Caco-2 (cell line): ENCODE results near the gene FBLL1. TPM values are rescaled to one million over a fixed set of nuclear protein-coding genes. Genes with fewer than 3 reads are reported as not detected.
"Not testable (repeated sequence)": the region's sequence is repeated elsewhere in the genome, so short reads cannot be mapped to it uniquely, and the experiment has no call there.

ENCODE experiments used
- BruUV-seq: library from RNA; stranded (reverse); fragments of 400-500 nt; replicated peaks from 2 replicates; lab custom pipeline; 2021; lab: Mats Ljungman, UMichigan
- CTCF ChIA-PET: fragments of 300-600 bp; sonication (Branson Sonifier 250); formaldehyde crosslinking; loops from one replicate; lab custom pipeline; 2022; ENCODE audit warnings: antibody characterized with exemption; lab: Charles Lee
- POLR2A ChIA-PET: fragments of 300-600 bp; sonication (Branson Sonifier 250); formaldehyde crosslinking; loops from one replicate; lab custom pipeline; 2022; ENCODE audit warnings: antibody characterized with exemption; lab: Charles Lee
- DNase-seq, 2 experiments: peaks; one replicate each; pipeline versions ENCODE4 v3.0.0 to v3.0.0-alpha.2; 2020 to 2022
- H3K27me3 ChIP-seq: replicated peaks from 2 replicates; pipeline ENCODE4 v1.6.0; 2011; ENCODE audit warnings: low read length; ENCODE audit not compliant: control insufficient read depth, insufficient read depth
- H3K36me3 ChIP-seq: 2 replicates; pipeline ENCODE4 v1.5.1; 2011; ENCODE audit warnings: low read length; ENCODE audit not compliant: control insufficient read depth, insufficient read depth
- H3K4me1 ChIP-seq: fragments of 250-450 bp; sonication (Bioruptor Pico); 2 replicates; pipeline ENCODE4 v1.5.1; 2020; ENCODE audit warnings: mild to moderate bottlenecking
- H3K4me3 ChIP-seq: 2 replicates; pipeline ENCODE4 v1.5.1; 2011; ENCODE audit warnings: low read depth, mild to moderate bottlenecking, control low read depth, low read length
- H3K9me3 ChIP-seq: fragments of 250-450 bp; sonication (Bioruptor Pico); 2 replicates; pipeline ENCODE4 v1.5.1; 2020; ENCODE audit warnings: mild to moderate bottlenecking, moderate library complexity
- H3K27ac Mint-ChIP-seq: one replicate; pipeline ENCODE4 v1.8.0; 2022; ENCODE audit warnings: mixed read lengths; ENCODE audit not compliant: unreplicated experiment
- H3K27me3 Mint-ChIP-seq: one replicate; pipeline ENCODE4 v1.8.0; 2022; ENCODE audit warnings: mixed read lengths; ENCODE audit not compliant: insufficient read depth, unreplicated experiment
- H3K36me3 Mint-ChIP-seq: one replicate; pipeline ENCODE4 v1.8.0; 2022; ENCODE audit warnings: mild to moderate bottlenecking, mixed read lengths; ENCODE audit not compliant: insufficient read depth, unreplicated experiment
- H3K4me1 Mint-ChIP-seq: one replicate; pipeline ENCODE4 v1.8.0; 2022; ENCODE audit warnings: low read depth, mixed read lengths; ENCODE audit not compliant: unreplicated experiment
- H3K4me3 Mint-ChIP-seq: one replicate; pipeline ENCODE4 v1.8.0; 2022; ENCODE audit warnings: mild to moderate bottlenecking, moderate library complexity, mixed read lengths; ENCODE audit not compliant: unreplicated experiment
- H3K9me3 Mint-ChIP-seq: one replicate; pipeline ENCODE4 v1.8.0; 2022; ENCODE audit warnings: mixed read lengths; ENCODE audit not compliant: unreplicated experiment
- intact Hi-C: fragments of 100-400 bp; cut with micrococcal nuclease; formaldehyde crosslinking; loops from one replicate; pipeline ENCODE4 v1.10.0; 2022; ENCODE audit not compliant: unreplicated experiment
- total RNA-seq: library from RNA; stranded (reverse); gene quantifications from 2 replicates; pipeline ENCODE4 v1.2.3, GENCODE V29; 2022
- TF ChIP-seq, protein P1 (sequence below), 2 experiments: fragments of 200-600 bp in 1 of 2; IDR thresholded peaks; 1 replicate in 1 of 2; 2 replicates in 1 of 2; pipeline versions ENCODE4 v1.5.1 to v1.8.0; 2011 to 2022; ENCODE audit warnings: antibody characterized with exemption in 1 of 2, control low read depth in 1 of 2, inconsistent platforms in 1 of 2, low read depth in 1 of 2, low read length in 1 of 2, mild to moderate bottlenecking in 1 of 2, moderate library complexity in 1 of 2; ENCODE audit not compliant: insufficient read depth in 1 of 2, severe bottlenecking in 1 of 2, unreplicated experiment in 1 of 2

FBLL1 gene
- total RNA-seq, 1 experiment from 2014 or later = not detected

DNA sequence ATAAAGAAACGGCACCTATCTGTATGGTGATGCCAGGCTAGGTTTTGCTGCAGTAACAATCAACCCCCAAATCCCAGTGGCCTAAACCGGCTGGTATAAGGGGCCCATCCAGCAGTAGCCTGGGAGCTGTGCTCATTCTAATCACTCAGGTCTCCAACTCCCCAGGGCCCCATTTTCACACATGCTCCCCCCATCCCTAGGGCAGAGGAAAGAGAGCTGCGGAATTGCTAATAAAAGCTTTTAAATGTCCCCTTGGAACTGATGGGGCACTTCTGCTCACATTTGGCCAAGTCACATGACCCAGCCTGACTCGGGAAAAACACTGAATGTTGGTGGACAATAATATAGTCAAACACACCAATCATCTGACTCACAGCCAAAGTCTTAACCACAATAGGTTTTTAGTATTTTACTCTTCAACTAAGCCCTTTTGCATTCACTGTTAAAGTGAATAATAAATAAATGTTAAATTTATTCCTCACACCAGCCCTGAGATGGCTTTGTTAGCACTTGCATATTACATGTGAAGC is 1.6 kb downstream of the FBLL1 start:
- Mint-ChIP-seq H3K4me1 (peaks cover 5% of the 10 kb centered on the region), H3K4me3 (no peak overlapping the region), H3K27me3 (no peaks in the 10 kb centered on the region), H3K9me3 (no peaks in the 10 kb centered on the region), H3K36me3 (no peaks in the 10 kb centered on the region), H3K27ac (no peak overlapping the region)
- ChIA-PET CTCF (no interaction called here), POLR2A (no interaction called here)
- TF ChIP-seq, protein P1, sequence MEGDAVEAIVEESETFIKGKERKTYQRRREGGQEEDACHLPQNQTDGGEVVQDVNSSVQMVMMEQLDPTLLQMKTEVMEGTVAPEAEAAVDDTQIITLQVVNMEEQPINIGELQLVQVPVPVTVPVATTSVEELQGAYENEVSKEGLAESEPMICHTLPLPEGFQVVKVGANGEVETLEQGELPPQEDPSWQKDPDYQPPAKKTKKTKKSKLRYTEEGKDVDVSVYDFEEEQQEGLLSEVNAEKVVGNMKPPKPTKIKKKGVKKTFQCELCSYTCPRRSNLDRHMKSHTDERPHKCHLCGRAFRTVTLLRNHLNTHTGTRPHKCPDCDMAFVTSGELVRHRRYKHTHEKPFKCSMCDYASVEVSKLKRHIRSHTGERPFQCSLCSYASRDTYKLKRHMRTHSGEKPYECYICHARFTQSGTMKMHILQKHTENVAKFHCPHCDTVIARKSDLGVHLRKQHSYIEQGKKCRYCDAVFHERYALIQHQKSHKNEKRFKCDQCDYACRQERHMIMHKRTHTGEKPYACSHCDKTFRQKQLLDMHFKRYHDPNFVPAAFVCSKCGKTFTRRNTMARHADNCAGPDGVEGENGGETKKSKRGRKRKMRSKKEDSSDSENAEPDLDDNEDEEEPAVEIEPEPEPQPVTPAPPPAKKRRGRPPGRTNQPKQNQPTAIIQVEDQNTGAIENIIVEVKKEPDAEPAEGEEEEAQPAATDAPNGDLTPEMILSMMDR (IDR thresholded peaks at IDR 0.05; ENCODE audit: insufficient read depth in 1 of 2, low read depth in 1 of 2, low read length in 1 of 2, severe bottlenecking in 1 of 2, unreplicated experiment in 1 of 2) = no peak
- DNase-seq = no peak
- H3K4me3 ChIP-seq = no peak overlapping the region
- H3K9me3 ChIP-seq = no peaks in the 10 kb centered on the region
- no peaks in the 10 kb centered on the region for H3K27me3 ChIP-seq
- no peaks in the 10 kb centered on the region; the same call in 1 of the 2 replicates for H3K4me1 ChIP-seq
- BruUV-seq = no TSS peak
- H3K36me3 ChIP-seq = no peaks in the 10 kb centered on the region
- intact Hi-C loops = no loop called here

DNA sequence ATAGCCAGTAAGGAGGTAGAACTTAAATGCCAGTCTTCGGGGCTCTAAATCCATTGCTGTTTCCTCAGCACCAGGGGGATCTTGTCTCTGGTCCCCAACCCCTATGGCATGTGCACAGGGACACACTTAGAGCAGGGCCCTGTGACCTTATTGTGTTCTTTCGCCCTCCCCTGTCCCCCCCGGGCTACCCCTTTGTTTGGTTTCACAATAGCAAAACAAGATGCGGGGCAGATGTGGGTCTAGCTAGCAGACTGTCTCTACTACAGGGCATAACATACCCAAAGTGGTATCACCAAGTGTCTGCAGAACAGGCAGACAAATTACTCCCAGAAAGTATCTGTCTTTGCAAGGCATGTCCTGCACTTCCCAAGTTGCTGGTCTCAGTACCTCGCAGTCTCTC is 2.1 kb downstream of the FBLL1 start:
- ChIA-PET CTCF (no interaction called here), POLR2A (no interaction called here)
- no TSS peak for BruUV-seq
- no peaks in the 10 kb centered on the region for H3K9me3 ChIP-seq
- Mint-ChIP-seq H3K27me3 (no peaks in the 10 kb centered on the region), H3K27ac (no peak overlapping the region), H3K4me1 (no peaks in the 10 kb centered on the region), H3K4me3 (no peak overlapping the region), H3K36me3 (no peaks in the 10 kb centered on the region), H3K9me3 (no peaks in the 10 kb centered on the region)
- no peaks in the 10 kb centered on the region; the same call in 1 of the 2 replicates for H3K4me1 ChIP-seq
- no peaks in the 10 kb centered on the region for H3K27me3 ChIP-seq
- no peak overlapping the region for H3K4me3 ChIP-seq
- DNase-seq = no peak
- TF ChIP-seq, protein P1 (IDR thresholded peaks at IDR 0.05; ENCODE audit: insufficient read depth in 1 of 2, low read depth in 1 of 2, low read length in 1 of 2, severe bottlenecking in 1 of 2, unreplicated experiment in 1 of 2) = no peak
- no peaks in the 10 kb centered on the region for H3K36me3 ChIP-seq
- intact Hi-C loops = no loop called here

DNA sequence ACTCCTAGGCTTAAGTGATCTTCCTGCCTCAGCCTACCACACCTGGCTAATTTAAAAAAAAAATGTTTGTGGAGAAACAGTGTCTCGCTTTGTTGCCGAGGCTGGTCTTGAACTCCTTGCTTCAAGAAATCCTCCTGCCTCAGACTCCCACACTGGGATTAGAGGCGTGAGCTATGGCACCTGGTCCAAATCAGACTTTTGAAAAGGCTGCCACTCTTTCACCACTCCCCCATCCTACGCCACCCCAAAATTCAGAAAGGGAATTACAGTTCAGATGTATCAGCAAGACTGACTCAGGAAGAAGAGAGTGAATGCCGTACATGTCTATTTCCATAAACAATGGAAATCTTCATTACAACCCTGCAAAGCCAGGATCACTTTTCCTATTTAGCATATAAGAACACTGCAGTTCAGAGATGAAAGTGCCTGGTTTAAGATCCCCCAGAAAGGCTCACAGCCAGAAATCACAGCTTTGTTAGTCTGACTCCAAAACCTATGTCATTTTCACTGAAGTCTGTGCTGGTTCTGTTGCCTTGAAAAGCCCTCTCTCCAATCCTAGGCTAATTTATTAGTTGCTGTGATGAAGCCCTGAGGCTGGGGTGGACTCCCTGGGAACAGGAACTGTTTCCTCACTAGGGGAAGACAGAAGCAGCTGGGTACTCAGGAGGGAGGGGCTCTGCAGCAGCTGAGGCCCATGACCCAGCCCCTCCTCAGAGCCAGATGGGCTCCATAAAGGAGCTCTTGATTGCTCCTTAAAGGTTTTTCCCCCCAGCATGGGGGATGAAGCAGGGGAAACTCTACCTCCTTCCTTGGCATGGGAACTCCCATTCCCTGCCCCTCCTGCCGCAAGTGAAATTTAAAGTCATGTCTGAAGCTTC is 3.1 kb downstream of the FBLL1 start:
- Mint-ChIP-seq H3K36me3 (no peaks in the 10 kb centered on the region), H3K27ac (no peak overlapping the region), H3K27me3 (no peaks in the 10 kb centered on the region), H3K4me1 (no peaks in the 10 kb centered on the region), H3K4me3 (no peak overlapping the region), H3K9me3 (no peaks in the 10 kb centered on the region)
- no peak for DNase-seq
- Histone ChIP-seq H3K9me3 (no peaks in the 10 kb centered on the region), H3K4me1 (no peaks in the 10 kb centered on the region), H3K36me3 (no peaks in the 10 kb centered on the region), H3K27me3 (no peaks in the 10 kb centered on the region), H3K4me3 (no peak overlapping the region)
- no TSS peak for BruUV-seq
- intact Hi-C loops = no loop called here
- TF ChIP-seq, protein P1 (IDR thresholded peaks at IDR 0.05; ENCODE audit: insufficient read depth in 1 of 2, low read depth in 1 of 2, low read length in 1 of 2, severe bottlenecking in 1 of 2, unreplicated experiment in 1 of 2) = no peak
- ChIA-PET POLR2A (no interaction called here), CTCF (no interaction called here)

DNA sequence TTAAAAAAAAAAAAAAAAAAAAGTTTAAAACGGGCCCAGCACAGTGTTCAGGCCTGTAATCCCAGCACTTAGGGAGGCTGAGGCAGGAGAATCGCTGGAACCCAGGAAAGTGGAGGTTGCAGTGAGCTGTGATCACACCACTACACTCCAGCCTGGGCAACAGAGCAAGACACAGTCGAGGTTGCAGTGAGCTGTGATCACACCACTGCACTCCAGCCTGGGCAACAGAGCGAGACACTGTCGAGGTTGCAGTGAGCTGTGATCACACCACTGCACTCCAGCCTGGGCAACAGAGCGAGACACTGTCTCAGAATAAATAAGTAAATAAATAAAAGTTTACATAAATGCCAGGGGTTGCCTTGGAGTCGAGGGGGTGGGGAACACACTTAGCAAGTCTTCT is 5.2 kb downstream of the FBLL1 start:
- H3K36me3 ChIP-seq, H3K4me3 Mint-ChIP-seq, H3K27me3 ChIP-seq, H3K4me3 ChIP-seq, DNase-seq, H3K27ac Mint-ChIP-seq, H3K4me1 Mint-ChIP-seq, H3K9me3 Mint-ChIP-seq, BruUV-seq, H3K4me1 ChIP-seq, H3K27me3 Mint-ChIP-seq, H3K9me3 ChIP-seq, intact Hi-C loops, H3K36me3 Mint-ChIP-seq: not testable (repeated sequence)
- CTCF ChIA-PET = interaction anchor here (0.6 kb wide), 2 partner anchors 273 to 679 kb away, joined by 3 read pairs; no protein-coding TSS in a partner anchor
- POLR2A ChIA-PET = interaction anchor here (0.8 kb wide), 1 partner anchor 33 kb away, joined by 3 read pairs; no protein-coding TSS in a partner anchor
